Panc1 (cell line): ENCODE results near the gene PPP1R1A. TPM values are rescaled to one million over a fixed set of nuclear protein-coding genes. Genes with fewer than 3 reads are reported as not detected.

Experiments
- ATAC-seq: fragments of 200-7000 bp; cut with Tn5 transposase; 2 replicates; pipeline ENCODE4 v1.9.1; 2020; ENCODE audit warnings: mild to moderate bottlenecking, moderate library complexity
- BruUV-seq: library from RNA; stranded (reverse); fragments of 400-500 nt; replicated peaks from 2 replicates; lab custom pipeline; 2021; lab: Mats Ljungman, UMichigan
- CTCF ChIA-PET: fragments of 300-600 bp; sonication (Branson Sonifier 250); formaldehyde crosslinking; loops from one replicate; lab custom pipeline; 2022; ENCODE audit warnings: antibody characterized with exemption; lab: Charles Lee
- POLR2A ChIA-PET: fragments of 300-600 bp; sonication (Branson Sonifier 250); formaldehyde crosslinking; loops from one replicate; lab custom pipeline; 2022; ENCODE audit warnings: antibody characterized with exemption; lab: Charles Lee
- DNase-seq: peaks from one replicate; pipeline ENCODE4 v3.0.0-alpha.2; 2010; ENCODE audit warnings: low read depth, low spot score
- H3K27ac ChIP-seq: 2 replicates; pipeline ENCODE4 v1.5.1; 2011; ENCODE audit warnings: mild to moderate bottlenecking, low read length, inconsistent platforms
- H3K27me3 ChIP-seq: fragments of 200-500 bp; sonication (Bioruptor generic); 2 replicates; pipeline ENCODE4 v1.6.0; 2014; ENCODE audit warnings: low read length, inconsistent platforms; ENCODE audit not compliant: control insufficient read depth, insufficient read depth
- H3K36me3 ChIP-seq: fragments of 200-500 bp; sonication (Bioruptor generic); 2 replicates; pipeline ENCODE4 v1.5.1; 2014; ENCODE audit warnings: inconsistent platforms, mild to moderate bottlenecking, low read length, moderate library complexity; ENCODE audit not compliant: control insufficient read depth, insufficient read depth
- H3K4me1 ChIP-seq: 2 replicates; pipeline ENCODE4 v1.5.1; 2011; ENCODE audit warnings: inconsistent platforms, mild to moderate bottlenecking, low read length, moderate library complexity; ENCODE audit not compliant: control insufficient read depth, insufficient read depth
- H3K4me3 ChIP-seq, 2 experiments: 2 replicates each; pipeline ENCODE4 v1.5.1; 2011 to 2012; ENCODE audit warnings: low read depth in 2 of 2, low read length in 2 of 2, mild to moderate bottlenecking in 2 of 2, inconsistent platforms in 1 of 2, moderate library complexity in 1 of 2
- H3K9me3 ChIP-seq: fragments of 200-500 bp; sonication (Bioruptor generic); 2 replicates; pipeline ENCODE4 v1.5.1; 2014; ENCODE audit warnings: low read depth, mild to moderate bottlenecking, inconsistent platforms, low read length, moderate library complexity; ENCODE audit not compliant: control insufficient read depth, insufficient read depth
- CTCF ChIP-seq: fragments of 450-650 bp; IDR thresholded peaks from 2 replicates; pipeline ENCODE4 v1.5.1; 2017; ENCODE audit warnings: mild to moderate bottlenecking
- POLR2AphosphoS5 ChIP-seq: IDR thresholded peaks from 2 replicates; pipeline ENCODE4 v1.6.1; 2012; ENCODE audit warnings: mild to moderate bottlenecking, low read depth, low read length, moderate library complexity
- REST ChIP-seq, 2 experiments: IDR thresholded peaks; 2 replicates each; pipeline ENCODE4 v1.6.1; 2011 to 2012; ENCODE audit warnings: low read depth in 2 of 2, control low read depth in 1 of 2, low read length in 1 of 2, mild to moderate bottlenecking in 1 of 2, moderate library complexity in 1 of 2; ENCODE audit not compliant: insufficient read depth in 1 of 2
- SIN3A ChIP-seq: IDR thresholded peaks from 2 replicates; pipeline ENCODE4 v1.6.1; 2012; ENCODE audit warnings: low read depth, mild to moderate bottlenecking, low read length, moderate library complexity, borderline replicate concordance; ENCODE audit not compliant: insufficient read depth
- TCF7L2 ChIP-seq: IDR thresholded peaks from 2 replicates; pipeline ENCODE4 v1.6.1; 2011; ENCODE audit warnings: mild to moderate bottlenecking, low read depth, low read length, inconsistent platforms
- in situ Hi-C: cut with HindIII; loops from 2 replicates; pipeline ENCODE4 v1.10.0; 2016; ENCODE audit warnings: low sequenced_read_pairs, low pct_unique_long_range_greater_than_20kb
- intact Hi-C: fragments of 100-400 bp; cut with micrococcal nuclease; formaldehyde crosslinking; loops from one replicate; pipeline ENCODE4 v1.10.0; 2022; ENCODE audit not compliant: unreplicated experiment
- total RNA-seq: library from RNA; stranded (reverse); gene quantifications from one replicate; pipeline ENCODE4 v1.2.1, GENCODE V29; 2021; ENCODE audit not compliant: unreplicated experiment

Gene PPP1R1A
- total RNA-seq, 1 experiment from 2014 or later, result 0.23 TPM

DNA sequence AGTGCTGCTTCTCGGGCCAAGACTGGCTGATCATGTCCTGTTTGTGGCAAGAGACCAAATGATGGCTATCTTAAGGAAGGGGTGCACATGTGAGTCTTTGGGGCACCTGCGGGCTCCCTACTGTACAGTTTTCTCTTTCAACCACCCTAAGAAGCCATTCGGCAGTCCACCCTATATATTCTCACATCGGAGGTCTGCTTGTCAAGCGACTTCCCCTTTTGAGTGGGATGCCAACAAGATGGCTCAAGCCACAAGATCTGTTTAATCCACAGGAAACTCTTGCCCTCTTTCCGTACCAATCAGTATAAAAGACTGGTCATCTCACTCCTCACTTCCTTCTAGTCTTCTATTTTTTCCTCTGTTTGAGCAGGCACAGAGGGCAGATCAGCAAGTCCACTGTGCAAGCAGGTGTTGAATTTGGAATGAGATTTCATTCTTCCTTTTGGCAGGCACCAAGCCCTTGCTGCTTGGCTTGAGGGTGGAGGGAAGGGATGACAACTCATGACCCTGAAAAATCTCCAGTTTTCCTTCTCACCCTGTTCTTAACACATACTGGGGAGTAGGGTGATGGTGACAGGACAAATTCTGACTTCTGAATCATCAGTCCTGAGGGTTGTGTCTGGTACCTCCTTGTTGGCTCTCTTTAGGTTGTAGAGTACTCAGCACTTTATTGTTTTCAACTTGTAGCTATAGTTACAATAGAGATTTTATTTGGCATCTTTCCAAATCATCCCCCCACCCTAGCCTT lies 28.6 kb upstream of the PPP1R1A start:
- POLR2A ChIA-PET, result no interaction called here

GRCh38 chr12:54612225-54612750 lies 23.8 kb upstream of the PPP1R1A start:
- H3K27ac ChIP-seq, result no peak overlapping the region
- no peak for TF ChIP-seq CTCF
- TF ChIP-seq POLR2AphosphoS5, result no peak
- TF ChIP-seq SIN3A, result no peak
- no peak for TF ChIP-seq REST (IDR thresholded peaks at IDR 0.05; ENCODE audit: insufficient read depth in 1 of 2, low read depth in 2 of 2, low read length in 1 of 2)
- no peak for TF ChIP-seq TCF7L2
- ATAC-seq (no peak), DNase-seq (no peak)
- CTCF ChIA-PET, result no interaction called here
- H3K36me3 ChIP-seq, result no peaks in the 10 kb centered on the region
- in situ Hi-C loops, result no loop called here
- no TSS peak for BruUV-seq
- POLR2A ChIA-PET, result no interaction called here
- intact Hi-C loops, result no loop called here
- peaks cover 33% of the 10 kb centered on the region for H3K27me3 ChIP-seq
- no peaks in the 10 kb centered on the region for H3K4me1 ChIP-seq
- H3K4me3 ChIP-seq, result no peak overlapping the region
- no peaks in the 10 kb centered on the region for H3K9me3 ChIP-seq

More for the DNA sequence above, 28.6 kb upstream of the PPP1R1A start:
- H3K4me1 ChIP-seq, result no peaks in the 10 kb centered on the region
- in situ Hi-C loops, result no loop called here
- H3K36me3 ChIP-seq, result no peaks in the 10 kb centered on the region
- TF ChIP-seq CTCF (no peak), POLR2AphosphoS5 (no peak), REST (IDR thresholded peaks at IDR 0.05; ENCODE audit: insufficient read depth in 1 of 2, low read depth in 2 of 2, low read length in 1 of 2) (no peak), SIN3A (no peak), TCF7L2 (no peak)
- H3K27ac ChIP-seq, result no peak overlapping the region
- no peaks in the 10 kb centered on the region for H3K9me3 ChIP-seq
- H3K4me3 ChIP-seq, result no peak overlapping the region
- BruUV-seq, result no TSS peak
- DNase-seq (no peak), ATAC-seq (no peak)
- intact Hi-C loops, result no loop called here
- H3K27me3 ChIP-seq, result peaks cover 27% of the 10 kb centered on the region
- CTCF ChIA-PET, result no interaction called here
